Epithelial cell of proximal tubule (primary cell): ENCODE measurements around the gene EFNA3. TPM values are rescaled to one million over a fixed set of nuclear protein-coding genes. Genes with fewer than 3 reads are reported as not detected.

Experiments
- DNase-seq: peaks from one replicate; pipeline ENCODE4 v3.0.0-alpha.2; 2011; ENCODE audit warnings: low read depth
- H3K4me3 ChIP-seq: 2 replicates; pipeline ENCODE4 v1.5.1; 2011; ENCODE audit warnings: low read depth, mild to moderate bottlenecking, low read length
- total RNA-seq: library from RNA; depleted of rRNA; stranded (reverse); fragments of >200 nt; gene quantifications from 2 replicates; pipeline ENCODE4 v1.2.3, GENCODE V29; 2015
- TF ChIP-seq, protein P1 (sequence below): conservative IDR thresholded peaks from 2 replicates; pipeline ENCODE4 v1.5.1; 2012; ENCODE audit warnings: low read depth, mild to moderate bottlenecking, low read length

Gene EFNA3
- total RNA-seq, result 1.7 and 2.8 TPM in 2 replicates

DNA sequence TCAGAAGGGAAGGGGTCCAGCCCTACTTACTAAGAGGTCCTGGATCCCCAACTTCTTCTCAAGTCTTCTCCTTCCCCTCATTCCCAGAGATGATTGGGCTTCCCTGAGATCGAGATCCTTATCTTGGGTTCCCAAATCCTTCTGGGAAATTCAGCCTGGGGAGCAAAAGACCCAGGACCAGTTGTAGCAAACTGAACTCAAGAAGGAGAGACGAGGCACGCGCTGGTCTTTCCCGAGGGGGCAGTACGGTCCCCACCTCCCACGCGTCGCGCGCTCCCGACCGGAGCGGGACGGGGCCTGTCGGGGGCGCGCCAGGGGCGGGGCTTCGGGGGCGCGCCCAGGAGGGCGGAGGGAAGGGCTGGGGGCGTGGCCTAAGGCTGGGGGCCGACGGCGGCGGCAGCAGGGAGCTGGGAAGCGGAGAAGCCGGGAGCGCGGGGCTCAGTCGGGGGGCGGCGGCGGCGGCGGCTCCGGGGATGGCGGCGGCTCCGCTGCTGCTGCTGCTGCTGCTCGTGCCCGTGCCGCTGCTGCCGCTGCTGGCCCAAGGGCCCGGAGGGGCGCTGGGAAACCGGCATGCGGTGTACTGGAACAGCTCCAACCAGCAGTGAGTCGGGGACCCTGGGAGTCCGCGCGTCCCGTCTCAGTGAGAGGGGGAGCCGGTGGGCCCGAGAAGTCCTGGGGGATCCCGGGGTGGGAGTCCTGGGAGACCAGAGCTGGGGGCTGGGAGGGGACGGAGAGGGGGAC lies at the start of gene EFNA3:
Gene EFNA3, plus strand, starts transcription at position 369 of the 741 bp plus-strand sequence. Its CDS starts 105 bp downstream, at position 474.
- H3K4me3 ChIP-seq, result peak within 1 kb of the TSS; percentile 40
- TF ChIP-seq, protein P1, sequence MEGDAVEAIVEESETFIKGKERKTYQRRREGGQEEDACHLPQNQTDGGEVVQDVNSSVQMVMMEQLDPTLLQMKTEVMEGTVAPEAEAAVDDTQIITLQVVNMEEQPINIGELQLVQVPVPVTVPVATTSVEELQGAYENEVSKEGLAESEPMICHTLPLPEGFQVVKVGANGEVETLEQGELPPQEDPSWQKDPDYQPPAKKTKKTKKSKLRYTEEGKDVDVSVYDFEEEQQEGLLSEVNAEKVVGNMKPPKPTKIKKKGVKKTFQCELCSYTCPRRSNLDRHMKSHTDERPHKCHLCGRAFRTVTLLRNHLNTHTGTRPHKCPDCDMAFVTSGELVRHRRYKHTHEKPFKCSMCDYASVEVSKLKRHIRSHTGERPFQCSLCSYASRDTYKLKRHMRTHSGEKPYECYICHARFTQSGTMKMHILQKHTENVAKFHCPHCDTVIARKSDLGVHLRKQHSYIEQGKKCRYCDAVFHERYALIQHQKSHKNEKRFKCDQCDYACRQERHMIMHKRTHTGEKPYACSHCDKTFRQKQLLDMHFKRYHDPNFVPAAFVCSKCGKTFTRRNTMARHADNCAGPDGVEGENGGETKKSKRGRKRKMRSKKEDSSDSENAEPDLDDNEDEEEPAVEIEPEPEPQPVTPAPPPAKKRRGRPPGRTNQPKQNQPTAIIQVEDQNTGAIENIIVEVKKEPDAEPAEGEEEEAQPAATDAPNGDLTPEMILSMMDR, result no peak
- DNase-seq, result no peak

DNA sequence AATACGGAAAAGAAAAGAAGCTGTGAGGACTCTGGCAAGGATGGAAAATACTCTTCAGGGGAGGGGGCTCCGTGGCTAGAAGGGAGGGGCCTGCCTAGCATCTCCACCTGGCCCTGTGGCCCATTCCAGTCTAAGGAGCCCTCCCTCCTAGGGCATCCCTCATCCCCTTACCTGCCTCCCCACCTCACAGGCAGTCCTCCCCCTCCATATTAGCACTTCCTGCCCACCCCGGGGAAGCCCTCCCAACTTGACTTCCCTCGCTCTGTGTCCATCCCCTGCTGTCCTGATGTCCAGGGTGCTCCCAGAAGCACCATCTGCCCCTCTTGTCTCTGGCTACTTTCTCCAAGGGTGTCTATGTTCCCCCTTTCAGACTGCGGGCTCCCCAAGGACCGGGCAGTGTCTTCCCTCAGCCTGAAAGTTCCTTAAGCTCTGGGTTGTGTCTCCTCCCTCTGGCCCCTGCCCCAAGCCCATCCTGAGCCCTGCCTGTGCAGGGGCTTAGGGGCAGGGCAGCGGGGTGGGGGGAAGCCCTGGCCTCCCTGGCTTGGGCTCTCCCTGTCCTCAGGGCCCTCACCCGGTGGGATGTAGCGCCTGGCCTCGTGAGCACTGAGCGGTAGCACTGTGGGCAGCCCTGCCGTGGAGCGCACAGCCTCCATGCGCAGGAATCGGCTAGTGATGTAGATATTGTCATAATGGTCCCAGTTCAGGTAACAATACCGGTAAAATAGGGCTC lies 49.0 kb upstream of the EFNA3 start:
- no peak for DNase-seq
- H3K4me3 ChIP-seq, result no peak overlapping the region
- TF ChIP-seq, protein P1, result no peak

DNA sequence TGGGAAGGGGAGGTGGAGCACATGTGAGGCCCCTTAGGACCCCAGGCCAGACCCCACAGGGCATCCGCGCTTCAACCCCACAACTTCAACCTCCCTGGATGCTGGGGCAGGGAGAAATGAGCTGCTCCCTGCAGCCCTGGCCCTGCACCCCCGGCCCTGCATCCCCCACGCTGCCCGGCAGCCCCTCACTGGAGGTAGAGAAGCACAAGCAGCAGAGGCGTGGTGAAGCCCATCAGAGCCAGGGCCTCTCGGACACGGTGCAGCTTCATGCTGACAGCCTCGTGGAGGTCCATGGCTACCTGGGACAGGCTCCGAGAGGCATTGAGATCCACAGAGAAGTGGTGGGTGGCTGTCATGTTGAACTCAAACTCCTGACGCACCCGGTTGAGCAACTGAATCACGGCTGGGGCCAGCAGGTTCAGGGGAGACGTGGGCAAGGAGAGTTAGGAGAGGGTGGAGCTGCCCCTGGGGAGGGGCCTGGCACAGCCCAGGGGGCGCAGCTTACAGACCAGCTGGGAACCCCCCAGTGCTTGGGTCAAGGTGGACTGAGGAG lies 48.3 kb upstream of the EFNA3 start:
- no peak overlapping the region for H3K4me3 ChIP-seq
- no peak for DNase-seq
- TF ChIP-seq, protein P1, result no peak

DNA sequence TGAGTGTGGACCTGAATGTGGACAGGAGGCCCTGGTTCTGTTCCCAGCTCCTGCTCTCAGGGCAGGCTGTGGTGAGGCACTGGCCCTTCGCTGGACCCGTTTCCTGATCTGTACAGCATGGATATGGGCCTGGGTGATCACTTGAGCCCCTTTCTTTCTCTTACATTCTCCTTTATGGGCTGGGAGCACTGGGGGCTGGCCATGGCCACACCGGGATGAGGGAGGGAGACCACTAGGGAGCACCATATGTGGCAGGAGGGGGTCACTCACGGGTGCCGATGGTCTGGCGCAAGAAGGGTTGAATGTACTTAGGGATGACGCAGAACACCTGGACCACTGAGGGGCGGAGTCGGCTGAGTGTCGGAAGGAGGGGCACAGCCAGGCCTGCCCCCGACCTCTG lies 47.7 kb upstream of the EFNA3 start:
- no peak overlapping the region for H3K4me3 ChIP-seq
- TF ChIP-seq, protein P1, result no peak
- DNase-seq, result no peak

- no peak overlapping the region for H3K4me3 ChIP-seq
Observed at GRCh38 chr1:155032886-155033285, 45.8 kb upstream of the EFNA3 start.

GRCh38 chr1:155033524-155033923 lies 45.1 kb upstream of the EFNA3 start, which contains the start of the genes DCST1 and DCST2:
Gene DCST1, plus strand, starts transcription at chr1:155033824. Its CDS starts 213 bp downstream, at chr1:155034037.
Gene DCST2, minus strand, starts transcription at chr1:155033781. Its CDS starts 80 bp downstream, at chr1:155033701.
- TF ChIP-seq, protein P1, result no peak
- no peak within 1 kb of the TSS for H3K4me3 ChIP-seq
- no peak for DNase-seq

More at GRCh38 chr1:155032886-155033285, 45.8 kb upstream of the EFNA3 start:
- no peak for DNase-seq
- TF ChIP-seq, protein P1, result no peak
